Peyer's patch (tissue), 4 donors: ENCODE measurements around the gene DCLK2. TPM values are rescaled to one million over a fixed set of nuclear protein-coding genes. Genes with fewer than 3 reads are reported as not detected.

Experiments used
- DNase-seq, 3 donors: peaks; one replicate each; pipeline ENCODE4 v3.0.0-alpha.2; 2017 to 2019
- H3K27ac ChIP-seq, 4 donors: fragments of 200-600 bp; sonication (generic); one replicate each; pipeline ENCODE4 v1.5.1; 2016 to 2019
- H3K27me3 ChIP-seq, 2 donors: fragments of 200-600 bp; sonication (generic); one replicate each; pipeline ENCODE4 v1.5.1; 2019
- H3K36me3 ChIP-seq, 3 donors: fragments of 200-600 bp; sonication (generic); one replicate each; pipeline ENCODE4 v1.5.1; 2016 to 2019
- H3K4me1 ChIP-seq, 4 donors: fragments of 200-600 bp; sonication (generic); one replicate each; pipeline ENCODE4 v1.5.1; 2016 to 2019
- H3K4me3 ChIP-seq, 4 donors: fragments of 200-600 bp; sonication (generic); 1 replicate in 3 of 4; 2 replicates in 1 of 4; pipeline ENCODE4 v1.5.1; 2016 to 2019; ENCODE audit warnings: mild to moderate bottlenecking in 1 of 4
- H3K9me3 ChIP-seq, 4 donors: fragments of 200-600 bp; sonication (generic); one replicate each; pipeline ENCODE4 v1.5.1; 2016 to 2019; ENCODE audit warnings: mild to moderate bottlenecking in 1 of 4
- CTCF ChIP-seq, 6 experiments: fragments of 450-650 bp in 4 of 6; fragments of 200-600 bp in 2 of 6; sonication (generic) in 1 of 6; IDR thresholded peaks; one replicate each; pipeline ENCODE4 v1.5.1; 2017 to 2019; ENCODE audit warnings: antibody characterized with exemption in 6 of 6, mild to moderate bottlenecking in 3 of 6, moderate library complexity in 1 of 6
- POLR2A ChIP-seq, 2 donors: fragments of 450-650 bp; IDR thresholded peaks; one replicate each; pipeline ENCODE4 v1.5.1; 2017; ENCODE audit warnings: antibody characterized with exemption in 2 of 2, mild to moderate bottlenecking in 2 of 2, moderate library complexity in 2 of 2
- total RNA-seq, 4 donors: library from RNA; depleted of rRNA; stranded (reverse); fragments of >200 nt; gene quantifications; one replicate each; pipeline ENCODE4 v1.1.0, GENCODE V29; 2016

DCLK2 gene
- total RNA-seq, 4 donors from 2014 or later = 2.1 to 12.4 (median 3.1) TPM

GRCh38 chr4:150069353-150069752 is 8.9 kb upstream of the DCLK2 start:
- Histone ChIP-seq H3K27me3 (no peaks in the 10 kb centered on the region), H3K36me3 (no peaks in the 10 kb centered on the region), H3K4me1 (no peaks in the 10 kb centered on the region), H3K27ac (no peak overlapping the region), H3K4me3 (no peak overlapping the region), H3K9me3 (no peaks in the 10 kb centered on the region)
- TF ChIP-seq POLR2A (IDR thresholded peaks at IDR 0.05) = no peak
- no peak for TF ChIP-seq CTCF (IDR thresholded peaks at IDR 0.05)
- no peak for DNase-seq

- TF ChIP-seq POLR2A (IDR thresholded peaks at IDR 0.05) (no peak), CTCF (IDR thresholded peaks at IDR 0.05) (no peak)
- Histone ChIP-seq H3K9me3 (no peaks in the 10 kb centered on the region), H3K36me3 (no peaks in the 10 kb centered on the region)
Measured at GRCh38 chr4:150070464-150071170, 7.6 kb upstream of the DCLK2 start.

DNA sequence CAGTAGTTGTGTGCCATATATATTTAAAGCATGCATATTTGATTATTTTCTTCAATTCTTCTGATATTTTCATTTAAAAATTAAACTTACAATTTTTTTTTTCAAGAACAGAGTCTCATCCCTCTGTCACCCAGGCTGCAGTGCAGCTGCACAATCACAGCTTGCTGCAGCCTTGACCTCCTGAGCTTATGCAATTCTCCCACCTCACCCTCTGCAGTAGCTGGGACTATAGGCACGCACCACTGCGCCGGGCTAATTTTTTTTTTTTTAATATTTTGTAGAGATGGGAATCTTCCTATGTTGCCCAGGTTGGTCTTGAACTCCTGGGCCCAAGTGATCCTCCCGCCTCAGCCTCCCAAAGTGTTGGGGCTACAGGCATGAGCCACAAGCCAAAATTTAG is 5.8 kb upstream of the DCLK2 start:
- no peaks in the 10 kb centered on the region for H3K27me3 ChIP-seq
- H3K4me3 ChIP-seq = no peak overlapping the region
- H3K9me3 ChIP-seq = no peaks in the 10 kb centered on the region
- no peaks in the 10 kb centered on the region for H3K4me1 ChIP-seq
- TF ChIP-seq POLR2A (IDR thresholded peaks at IDR 0.05) (no peak), CTCF (IDR thresholded peaks at IDR 0.05) (no peak)
- H3K36me3 ChIP-seq = no peaks in the 10 kb centered on the region
- no peak overlapping the region for H3K27ac ChIP-seq
- DNase-seq = no peak

More at GRCh38 chr4:150070464-150071170, 7.6 kb upstream of the DCLK2 start:
- Histone ChIP-seq H3K27me3 (no peaks in the 10 kb centered on the region), H3K4me1 (no peaks in the 10 kb centered on the region), H3K27ac (no peak overlapping the region), H3K4me3 (no peak overlapping the region)
- no peak for DNase-seq

DNA sequence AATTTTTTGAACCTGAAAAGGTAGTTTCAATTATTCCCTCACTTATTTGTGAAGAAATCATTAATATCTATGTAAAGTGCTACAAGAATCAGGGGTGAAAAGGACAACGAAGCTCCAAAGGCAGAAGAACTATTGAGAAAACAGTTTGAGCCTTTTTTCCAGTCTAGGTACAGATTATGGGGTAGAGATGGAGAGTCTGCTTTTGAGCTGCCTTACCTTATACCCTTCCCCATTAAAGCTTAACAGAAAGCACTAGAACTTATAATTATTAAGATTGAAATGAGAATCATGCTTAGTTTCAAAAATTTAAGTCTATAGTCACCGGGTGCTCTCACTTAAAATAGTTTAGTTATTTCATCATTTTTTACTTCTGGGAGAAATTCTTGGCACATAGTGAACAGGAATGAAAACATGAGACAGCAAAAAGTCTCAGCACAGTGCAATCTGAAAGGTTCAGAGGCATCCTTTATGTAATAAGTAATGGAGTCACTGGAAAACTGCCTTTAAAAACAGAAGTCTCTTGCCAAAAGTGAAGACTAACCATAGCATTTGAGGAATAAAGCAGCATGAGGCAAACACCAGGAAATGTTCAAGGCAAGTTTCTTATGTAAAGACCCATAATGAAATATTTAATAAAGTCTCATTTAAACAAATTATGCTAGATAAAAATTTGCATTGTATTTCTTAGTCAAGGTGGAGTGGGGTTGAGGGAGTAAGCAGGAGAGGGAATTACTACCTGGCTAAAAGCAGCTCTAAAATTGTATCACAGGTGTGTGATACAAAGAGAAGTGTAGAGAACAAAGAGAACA is 5.1 kb upstream of the DCLK2 start:
- H3K9me3 ChIP-seq = no peaks in the 10 kb centered on the region
- DNase-seq = no peak
- TF ChIP-seq CTCF (IDR thresholded peaks at IDR 0.05) (no peak), POLR2A (IDR thresholded peaks at IDR 0.05) (no peak)
- H3K36me3 ChIP-seq = no peaks in the 10 kb centered on the region
- no peak overlapping the region for H3K27ac ChIP-seq
- no peaks in the 10 kb centered on the region for H3K27me3 ChIP-seq
- H3K4me1 ChIP-seq = no peaks in the 10 kb centered on the region
- H3K4me3 ChIP-seq = no peak overlapping the region

DNA sequence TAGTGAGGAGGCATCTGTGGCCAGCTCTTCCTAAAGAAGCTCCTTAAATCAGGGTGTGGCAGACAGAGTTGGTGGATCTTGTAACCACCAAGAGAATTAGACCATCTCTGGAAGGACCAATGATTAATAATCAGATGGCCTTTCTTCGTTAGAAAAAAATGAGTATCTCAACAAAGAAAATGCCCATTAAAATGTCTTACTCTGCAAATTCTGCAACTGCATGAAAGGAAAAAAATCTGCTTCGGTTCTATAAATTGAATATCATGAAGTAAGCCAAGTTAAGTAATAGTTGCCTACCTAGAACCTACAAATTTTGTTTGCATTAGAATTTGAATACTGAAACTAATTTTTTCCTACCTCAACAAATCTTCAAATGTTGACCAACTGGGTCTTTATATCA is 4.2 kb upstream of the DCLK2 start:
- Histone ChIP-seq H3K36me3 (no peaks in the 10 kb centered on the region), H3K27ac (no peak overlapping the region), H3K27me3 (no peaks in the 10 kb centered on the region), H3K9me3 (no peaks in the 10 kb centered on the region), H3K4me3 (no peak overlapping the region), H3K4me1 (peaks cover 0 to 6% (median 0%) of the 10 kb centered on the region in 4 donors)
- TF ChIP-seq POLR2A (IDR thresholded peaks at IDR 0.05) (no peak), CTCF (IDR thresholded peaks at IDR 0.05) (no peak)
- DNase-seq = no peak
